Keratinocyte (primary cell): Measurements from ENCODE around the gene GRWD1. TPM values are rescaled to one million over a fixed set of nuclear protein-coding genes. Genes with fewer than 3 reads are reported as not detected.

Source experiments
- DNase-seq: peaks from one replicate; pipeline ENCODE4 v3.0.0-alpha.2; 2011; ENCODE audit warnings: low read depth, missing footprints, low spot score
- FAIRE-seq: peaks from 2 replicates; lab custom pipeline; 2011; peaks lifted over from hg19 to GRCh38; lab: Jason Lieb, UNC
- H2AFZ ChIP-seq: 2 replicates; pipeline ENCODE4 v1.6.0; 2012; ENCODE audit warnings: low read length, control low read depth, inconsistent platforms; ENCODE audit not compliant: control insufficient read depth
- H3K27ac ChIP-seq: 2 replicates; pipeline ENCODE4 v1.5.1; 2011; ENCODE audit warnings: low read length; ENCODE audit not compliant: control insufficient read depth, insufficient read depth
- H3K27me3 ChIP-seq: 3 replicates; pipeline ENCODE4 v1.6.0; 2011; ENCODE audit warnings: low read length; ENCODE audit not compliant: control insufficient read depth, insufficient read depth; ENCODE audit errors: extremely low read depth
- H3K36me3 ChIP-seq, 2 experiments: 2 replicates in 1 of 2; 3 replicates in 1 of 2; pipeline ENCODE4 v1.5.1; 2011; ENCODE audit warnings: low read length in 2 of 2, mild to moderate bottlenecking in 1 of 2; ENCODE audit not compliant: control insufficient read depth in 2 of 2, insufficient read depth in 2 of 2; ENCODE audit errors: extremely low read depth in 1 of 2
- H3K4me1 ChIP-seq: 3 replicates; pipeline ENCODE4 v1.5.1; 2011; ENCODE audit warnings: low read length; ENCODE audit not compliant: control insufficient read depth, insufficient read depth; ENCODE audit errors: extremely low read depth
- H3K4me2 ChIP-seq: 3 replicates; pipeline ENCODE4 v1.6.0; 2011; ENCODE audit warnings: low read depth, low read length; ENCODE audit not compliant: control insufficient read depth, insufficient read depth; ENCODE audit errors: extremely low read depth
- H3K4me3 ChIP-seq, 3 experiments: fragments of 200-600 bp in 1 of 3; sonication (generic) in 1 of 3; 2 replicates in 2 of 3; 3 replicates in 1 of 3; pipeline ENCODE4 v1.5.1; 2011 to 2016; ENCODE audit warnings: low read length in 3 of 3, mild to moderate bottlenecking in 3 of 3, control low read depth in 2 of 3, inconsistent platforms in 1 of 3, low read depth in 1 of 3, mixed read lengths in 1 of 3, mixed run types in 1 of 3, moderate library complexity in 1 of 3; ENCODE audit not compliant: control insufficient read depth in 2 of 3, insufficient read depth in 2 of 3; ENCODE audit errors: extremely low read depth in 1 of 3
- H3K79me2 ChIP-seq: 2 replicates; pipeline ENCODE4 v1.6.0; 2012; ENCODE audit warnings: low read length; ENCODE audit not compliant: control insufficient read depth, insufficient read depth
- H3K9ac ChIP-seq: 3 replicates; pipeline ENCODE4 v1.6.0; 2011; ENCODE audit warnings: low read length; ENCODE audit not compliant: control insufficient read depth, insufficient read depth; ENCODE audit errors: extremely low read depth
- H3K9me1 ChIP-seq: 3 replicates; pipeline ENCODE4 v1.6.0; 2011; ENCODE audit warnings: low read length; ENCODE audit not compliant: control insufficient read depth, insufficient read depth; ENCODE audit errors: extremely low read depth
- H3K9me3 ChIP-seq: 2 replicates; pipeline ENCODE4 v1.5.1; 2012; ENCODE audit warnings: low read depth, low read length; ENCODE audit not compliant: control insufficient read depth
- H4K20me1 ChIP-seq: 3 replicates; pipeline ENCODE4 v1.6.0; 2011; ENCODE audit warnings: low read length; ENCODE audit not compliant: control insufficient read depth, insufficient read depth; ENCODE audit errors: extremely low read depth
- EZH2 ChIP-seq: IDR thresholded peaks from one replicate; pipeline ENCODE4 v1.6.1; 2012; ENCODE audit warnings: inconsistent platforms, mild to moderate bottlenecking, low read length, moderate library complexity
- dilution Hi-C: fragments of 300-500 bp; cut with MboI; formaldehyde crosslinking; loops from one replicate; pipeline ENCODE4 v1.7.0; 2020; ENCODE audit warnings: low sequenced_read_pairs; ENCODE audit not compliant: extremely low pct_ligation_motif_present
- polyA plus RNA-seq, 5 experiments: library from polyadenylated mRNA; depleted of rRNA in 3 of 5; stranded (reverse) in 3 of 5; stranded (forward) in 1 of 5; unstranded in 1 of 5; fragments of >200 nt; gene quantifications; 1 replicate in 1 of 5; 2 replicates in 3 of 5; 3 replicates in 1 of 5; pipeline versions ENCODE4 v1.2.1 to v1.2.3, GENCODE V29; 2011 to 2012; ENCODE audit warnings: missing spikeins in 2 of 5, low read depth in 1 of 5, low replicate concordance in 1 of 5
- TF ChIP-seq, protein P1 (sequence below), 3 experiments: IDR thresholded peaks in 1 of 3; conservative IDR thresholded peaks in 1 of 3; optimal IDR thresholded peaks in 1 of 3; 2 replicates in 2 of 3; 3 replicates in 1 of 3; pipeline versions ENCODE3 to v1.5.1; 2011; ENCODE audit warnings: low read length in 3 of 3, mild to moderate bottlenecking in 3 of 3, moderate library complexity in 2 of 3, control low read depth in 1 of 3, inconsistent platforms in 1 of 3; ENCODE audit not compliant: insufficient read depth in 2 of 3; ENCODE audit errors: extremely low read depth in 1 of 3

GRWD1 gene
- polyA plus RNA-seq, 1 donor (not counting 4 experiments of a cell fraction or from before 2014, with no cell fraction given) = 26.1 TPM

DNA sequence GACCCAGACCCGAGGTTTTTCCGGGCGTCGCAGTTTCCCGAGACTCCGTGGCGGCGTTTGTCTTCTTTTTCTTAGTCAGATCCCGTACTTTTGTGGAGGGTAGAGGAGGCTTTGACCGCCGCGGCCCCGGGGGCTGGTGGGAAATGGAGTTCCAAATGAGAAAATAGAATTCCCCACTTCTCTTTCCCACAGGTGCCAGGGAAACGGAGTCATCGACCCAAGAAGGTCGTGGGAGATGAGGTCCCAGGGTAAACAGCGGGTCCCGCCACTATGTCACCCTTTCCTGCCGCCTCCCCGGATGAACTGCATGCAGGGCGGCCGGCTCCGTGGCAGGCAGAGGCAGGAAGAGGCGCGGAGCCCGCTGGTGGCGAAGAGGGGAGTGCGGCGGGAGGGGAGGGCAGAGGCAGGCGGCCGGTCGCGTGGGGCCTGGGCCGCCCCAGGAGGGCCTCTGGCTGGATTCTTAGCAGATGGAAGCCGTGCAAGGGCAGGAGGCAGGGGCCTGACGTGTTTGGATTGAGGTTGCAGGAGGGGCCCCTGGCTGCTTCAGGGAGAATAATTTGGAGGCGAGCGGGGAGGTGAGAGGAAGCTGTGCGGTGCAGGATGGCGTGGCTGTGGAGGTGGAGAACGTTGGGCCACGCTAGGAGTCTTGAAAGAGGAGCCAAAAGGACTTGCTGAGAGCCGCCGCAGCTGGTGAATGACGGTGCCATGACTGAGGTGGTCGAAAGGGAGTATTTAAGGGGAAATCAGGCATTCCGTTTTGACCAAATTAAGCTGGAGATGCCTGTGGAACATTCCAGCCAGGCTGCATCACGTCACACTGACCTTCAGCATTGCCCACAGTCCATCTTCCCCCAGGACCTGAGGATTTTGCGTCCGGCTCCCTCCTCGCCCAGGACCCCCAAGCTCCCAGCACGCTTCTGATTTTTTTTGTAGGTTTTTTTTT lies 35.0 kb downstream of the GRWD1 start:
- DNase-seq = no peak
- H3K4me2 ChIP-seq = peak overlapping the region; percentile 81
- no peak overlapping the region for H3K27ac ChIP-seq
- H3K79me2 ChIP-seq = no peaks in the 10 kb centered on the region
- H3K9ac ChIP-seq = peak overlapping the region; percentile 52
- H3K9me3 ChIP-seq = no peaks in the 10 kb centered on the region
- no peaks in the 10 kb centered on the region for H4K20me1 ChIP-seq
- dilution Hi-C loops = no loop called here
- peak overlapping the region in 2 of 3 experiments; percentile 25 to 59 for H3K4me3 ChIP-seq
- FAIRE-seq = no peak
- H3K4me1 ChIP-seq = peaks cover 23% of the 10 kb centered on the region
- TF ChIP-seq, protein P1, sequence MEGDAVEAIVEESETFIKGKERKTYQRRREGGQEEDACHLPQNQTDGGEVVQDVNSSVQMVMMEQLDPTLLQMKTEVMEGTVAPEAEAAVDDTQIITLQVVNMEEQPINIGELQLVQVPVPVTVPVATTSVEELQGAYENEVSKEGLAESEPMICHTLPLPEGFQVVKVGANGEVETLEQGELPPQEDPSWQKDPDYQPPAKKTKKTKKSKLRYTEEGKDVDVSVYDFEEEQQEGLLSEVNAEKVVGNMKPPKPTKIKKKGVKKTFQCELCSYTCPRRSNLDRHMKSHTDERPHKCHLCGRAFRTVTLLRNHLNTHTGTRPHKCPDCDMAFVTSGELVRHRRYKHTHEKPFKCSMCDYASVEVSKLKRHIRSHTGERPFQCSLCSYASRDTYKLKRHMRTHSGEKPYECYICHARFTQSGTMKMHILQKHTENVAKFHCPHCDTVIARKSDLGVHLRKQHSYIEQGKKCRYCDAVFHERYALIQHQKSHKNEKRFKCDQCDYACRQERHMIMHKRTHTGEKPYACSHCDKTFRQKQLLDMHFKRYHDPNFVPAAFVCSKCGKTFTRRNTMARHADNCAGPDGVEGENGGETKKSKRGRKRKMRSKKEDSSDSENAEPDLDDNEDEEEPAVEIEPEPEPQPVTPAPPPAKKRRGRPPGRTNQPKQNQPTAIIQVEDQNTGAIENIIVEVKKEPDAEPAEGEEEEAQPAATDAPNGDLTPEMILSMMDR (optimal IDR thresholded peaks at IDR 0.05 in 1 of 3, IDR thresholded peaks at IDR 0.05 in 1 of 3, conservative IDR thresholded peaks at IDR 0.05 in 1 of 3; ENCODE audit: extremely low read depth in 1 of 3, insufficient read depth in 2 of 3, low read length in 3 of 3) = no peak
- TF ChIP-seq EZH2 = no peak
- H3K36me3 ChIP-seq = peaks cover 14 to 21% of the 10 kb centered on the region in 2 experiments
- no peaks in the 10 kb centered on the region for H3K9me1 ChIP-seq
- H2AFZ ChIP-seq = no peak overlapping the region
- H3K27me3 ChIP-seq = no peaks in the 10 kb centered on the region

DNA sequence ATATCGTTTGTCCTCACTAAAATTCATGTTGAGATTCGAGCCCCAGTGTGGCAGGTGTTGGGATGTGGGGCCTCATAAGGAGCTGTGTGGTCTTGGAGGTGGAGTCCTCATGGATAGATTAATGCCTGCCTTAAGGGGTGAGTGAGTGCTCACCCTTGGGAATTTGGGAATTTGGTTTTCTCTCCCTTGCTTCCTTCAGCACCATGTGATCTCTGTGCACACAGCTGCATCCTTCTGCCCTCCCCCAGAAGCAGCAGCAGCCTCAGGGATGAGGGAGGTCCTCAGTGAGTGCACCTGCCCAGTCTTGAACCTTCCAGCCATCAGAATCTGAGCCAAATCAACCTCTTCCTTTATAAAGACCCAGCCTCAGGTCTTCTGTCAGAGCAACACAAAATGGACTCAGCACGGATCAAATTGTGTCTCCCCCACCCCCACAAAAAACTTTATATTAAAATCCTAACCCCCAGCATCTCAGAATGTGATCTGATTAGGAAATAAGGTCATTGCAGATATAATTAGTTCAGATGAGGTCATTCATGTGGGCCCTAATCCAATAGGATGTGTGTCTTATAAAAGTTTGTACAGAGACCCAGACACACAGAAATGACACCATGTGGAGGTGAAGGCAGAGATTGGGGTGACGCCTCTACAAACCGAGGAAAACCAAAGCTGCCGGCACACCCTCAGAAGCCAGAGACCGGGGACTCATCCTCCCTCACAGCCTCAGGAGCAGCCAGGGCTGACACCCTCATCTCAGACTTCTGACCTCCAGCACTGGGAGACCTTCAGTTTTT lies 36.3 kb downstream of the GRWD1 start:
- Histone ChIP-seq H3K27ac (no peak overlapping the region), H3K4me2 (no peak overlapping the region), H2AFZ (no peak overlapping the region), H4K20me1 (no peaks in the 10 kb centered on the region), H3K9ac (no peak overlapping the region), H3K4me3 (no peak overlapping the region), H3K79me2 (no peaks in the 10 kb centered on the region), H3K27me3 (no peaks in the 10 kb centered on the region), H3K9me1 (no peaks in the 10 kb centered on the region), H3K36me3 (peaks cover 8 to 16% of the 10 kb centered on the region in 2 experiments), H3K4me1 (peaks cover 29% of the 10 kb centered on the region), H3K9me3 (no peaks in the 10 kb centered on the region)
- dilution Hi-C loops = no loop called here
- no peak for DNase-seq
- TF ChIP-seq EZH2 = no peak
- TF ChIP-seq, protein P1 (optimal IDR thresholded peaks at IDR 0.05 in 1 of 3, IDR thresholded peaks at IDR 0.05 in 1 of 3, conservative IDR thresholded peaks at IDR 0.05 in 1 of 3; ENCODE audit: extremely low read depth in 1 of 3, insufficient read depth in 2 of 3, low read length in 3 of 3) = no peak
- no peak for FAIRE-seq
